Retinal pigment epithelial cell (primary cell): ENCODE data around the gene CXorf49.
"Not testable (repeated sequence)": the region's sequence is repeated elsewhere in the genome, so short reads cannot be mapped to it uniquely, and the experiment has no call there.

ENCODE experiments used
- DNase-seq: peaks from one replicate; pipeline ENCODE4 v3.0.0-alpha.2; 2010; ENCODE audit warnings: low read depth
- H3K4me3 ChIP-seq: 2 replicates; pipeline ENCODE4 v1.5.1; 2011; ENCODE audit warnings: mild to moderate bottlenecking, low read length, control low read depth, moderate library complexity
- CTCF ChIP-seq: conservative IDR thresholded peaks from 2 replicates; pipeline ENCODE4 v1.5.1; 2011; ENCODE audit warnings: low read depth, low read length, control low read depth, inconsistent platforms

Gene CXorf49

GRCh38 chrX:71679575-71680207 lies 38.4 kb downstream of the CXorf49 start:
- no peak overlapping the region for H3K4me3 ChIP-seq
- no peak for TF ChIP-seq CTCF
- DNase-seq, result no peak

GRCh38 chrX:71677195-71677594 lies 40.9 kb downstream of the CXorf49 start:
- not testable (repeated sequence) for H3K4me3 ChIP-seq, DNase-seq

- not testable (repeated sequence) for H3K4me3 ChIP-seq, DNase-seq
Observed at GRCh38 chrX:71676068-71676795, 41.9 kb downstream of the CXorf49 start.

- not testable (repeated sequence) for DNase-seq, H3K4me3 ChIP-seq
Observed at GRCh38 chrX:71675636-71676035, 42.4 kb downstream of the CXorf49 start.

GRCh38 chrX:71671938-71672337 lies 46.1 kb downstream of the CXorf49 start:
- no peak overlapping the region for H3K4me3 ChIP-seq
- DNase-seq, result no peak
- TF ChIP-seq CTCF, result no peak

- H3K4me3 ChIP-seq, result no peak overlapping the region
- no peak for TF ChIP-seq CTCF
- DNase-seq, result no peak
Observed at GRCh38 chrX:71671043-71671780, 46.9 kb downstream of the CXorf49 start.

- not testable (repeated sequence) for DNase-seq, H3K4me3 ChIP-seq
- peak; percentile 45 for TF ChIP-seq CTCF
Observed at GRCh38 chrX:71669947-71670346, 48.1 kb downstream of the CXorf49 start.

- no peak for DNase-seq
- no peak for TF ChIP-seq CTCF
- H3K4me3 ChIP-seq, result no peak overlapping the region
Observed at GRCh38 chrX:71669492-71669891, 48.6 kb downstream of the CXorf49 start.
